Skeletal muscle tissue (tissue), 4 donors: ENCODE measurements around the gene SELENOH. TPM values are rescaled to one million over a fixed set of nuclear protein-coding genes. Genes with fewer than 3 reads are reported as not detected.
"Not testable (repeated sequence)": the region's sequence is repeated elsewhere in the genome, so short reads cannot be mapped to it uniquely, and the experiment has no call there.

Experiments
- H3K27ac ChIP-seq: one replicate; pipeline ENCODE4 v1.7.0; 2013; ENCODE audit warnings: mild to moderate bottlenecking, low read depth, low read length, inconsistent platforms
- H3K27me3 ChIP-seq, 3 donors: one replicate each; pipeline ENCODE4 v1.7.0; 2013; ENCODE audit warnings: low read length in 3 of 3; ENCODE audit not compliant: control insufficient read depth in 3 of 3, insufficient read depth in 3 of 3
- H3K36me3 ChIP-seq, 3 donors: one replicate each; pipeline ENCODE4 v1.7.0; 2013; ENCODE audit warnings: low read length in 3 of 3; ENCODE audit not compliant: control insufficient read depth in 3 of 3, insufficient read depth in 3 of 3
- H3K4me1 ChIP-seq, 3 donors: one replicate each; pipeline ENCODE4 v1.7.0; 2013; ENCODE audit warnings: low read length in 3 of 3, mild to moderate bottlenecking in 3 of 3; ENCODE audit not compliant: control insufficient read depth in 3 of 3, insufficient read depth in 3 of 3
- H3K4me3 ChIP-seq, 3 donors: one replicate each; pipeline ENCODE4 v1.7.0; 2013; ENCODE audit warnings: low read length in 3 of 3
- H3K9ac ChIP-seq, 3 donors: one replicate each; pipeline ENCODE4 v1.7.0; 2013; ENCODE audit warnings: low read length in 3 of 3, mild to moderate bottlenecking in 3 of 3, moderate library complexity in 2 of 3, low read depth in 1 of 3
- H3K9me3 ChIP-seq, 3 donors: one replicate each; pipeline ENCODE4 v1.7.0; 2013; ENCODE audit warnings: low read length in 3 of 3; ENCODE audit not compliant: control insufficient read depth in 3 of 3
- total RNA-seq: library from RNA; depleted of rRNA; stranded (reverse); fragments of >200 nt; gene quantifications from one replicate; pipeline ENCODE4 v1.2.3, GENCODE V29; 2014
- donor health status: Osteomylitis.

SELENOH gene
- total RNA-seq, 1 donor from 2014 or later = 61.1 TPM

GRCh38 chr11:57712256-57713150 is 28.8 kb upstream of the SELENOH start, which contains the start of gene TMX2:
TSS of gene TMX2 (plus strand) at chr11:57712593. CDS start at chr11:57712619, 26 bp downstream.
- Histone ChIP-seq H3K9ac (peak within 1 kb of the TSS; percentile 85 to 99 (median 94)), H3K4me3 (peak within 1 kb of the TSS; percentile 97 to 100 (median 98)), H3K27me3 (no peaks in the 10 kb centered on the region), H3K4me1 (peaks cover 25 to 34% (median 26%) of the 10 kb centered on the region in 3 donors), H3K27ac (peak within 1 kb of the TSS; percentile 84), H3K36me3 (no peaks in the 10 kb centered on the region), H3K9me3 (no peaks in the 10 kb centered on the region)

- no peaks in the 10 kb centered on the region for H3K27me3 ChIP-seq
- H3K9ac ChIP-seq = peak overlapping the region; percentile 82 to 99 (median 94)
- no peak overlapping the region for H3K27ac ChIP-seq
- peaks cover 0 to 2% (median 0%) of the 10 kb centered on the region in 3 donors for H3K36me3 ChIP-seq
- peaks cover 25 to 32% (median 26%) of the 10 kb centered on the region in 3 donors for H3K4me1 ChIP-seq
- no peaks in the 10 kb centered on the region for H3K9me3 ChIP-seq
- peak overlapping the region; percentile 97 to 100 (median 98) for H3K4me3 ChIP-seq
These were observed 27.5 kb upstream of the SELENOH start for GRCh38 chr11:57713835-57714234.

- peaks cover 14 to 18% (median 16%) of the 10 kb centered on the region in 3 donors for H3K4me1 ChIP-seq
- not testable (repeated sequence) for H3K9ac ChIP-seq, H3K27me3 ChIP-seq, H3K27ac ChIP-seq, H3K4me3 ChIP-seq, H3K36me3 ChIP-seq, H3K9me3 ChIP-seq
These were observed 24.6 kb upstream of the SELENOH start for GRCh38 chr11:57716726-57717125.

GRCh38 chr11:57727185-57727584 is 14.1 kb upstream of the SELENOH start:
- H3K27ac ChIP-seq = no peak overlapping the region
- no peaks in the 10 kb centered on the region for H3K9me3 ChIP-seq
- no peaks in the 10 kb centered on the region for H3K4me1 ChIP-seq
- no peaks in the 10 kb centered on the region for H3K27me3 ChIP-seq
- no peak overlapping the region for H3K4me3 ChIP-seq
- H3K36me3 ChIP-seq = no peaks in the 10 kb centered on the region
- no peak overlapping the region for H3K9ac ChIP-seq

- H3K27ac ChIP-seq = no peak overlapping the region
- H3K9ac ChIP-seq = no peak overlapping the region
- H3K9me3 ChIP-seq = no peaks in the 10 kb centered on the region
- H3K4me3 ChIP-seq = no peak overlapping the region
- no peaks in the 10 kb centered on the region for H3K4me1 ChIP-seq
- no peaks in the 10 kb centered on the region for H3K27me3 ChIP-seq
- H3K36me3 ChIP-seq = no peaks in the 10 kb centered on the region
These were observed 12.5 kb upstream of the SELENOH start for GRCh38 chr11:57728829-57729228.

GRCh38 chr11:57729479-57729878 is 11.8 kb upstream of the SELENOH start:
- H3K27me3 ChIP-seq = no peaks in the 10 kb centered on the region

GRCh38 chr11:57732661-57733060 is 8.6 kb upstream of the SELENOH start:
- no peaks in the 10 kb centered on the region for H3K27me3 ChIP-seq
- H3K4me1 ChIP-seq = no peaks in the 10 kb centered on the region
- peaks cover 0 to 2% (median 0%) of the 10 kb centered on the region in 3 donors for H3K36me3 ChIP-seq
- H3K9ac ChIP-seq = no peak overlapping the region
- H3K27ac ChIP-seq = no peak overlapping the region
- H3K4me3 ChIP-seq = no peak overlapping the region
- no peaks in the 10 kb centered on the region for H3K9me3 ChIP-seq

More at GRCh38 chr11:57729479-57729878, 11.8 kb upstream of the SELENOH start:
- H3K36me3 ChIP-seq = no peaks in the 10 kb centered on the region
- no peak overlapping the region for H3K27ac ChIP-seq
- H3K4me1 ChIP-seq = no peaks in the 10 kb centered on the region
- no peak overlapping the region for H3K4me3 ChIP-seq
- H3K9ac ChIP-seq = no peak overlapping the region
- no peaks in the 10 kb centered on the region for H3K9me3 ChIP-seq

GRCh38 chr11:57735619-57736298 is 5.5 kb upstream of the SELENOH start:
- H3K36me3 ChIP-seq = peaks cover 11 to 22% (median 12%) of the 10 kb centered on the region in 3 donors
- peaks cover 0 to 4% (median 0%) of the 10 kb centered on the region in 3 donors for H3K4me1 ChIP-seq

GRCh38 chr11:57742087-57742452 is 779 bp downstream of the SELENOH start:
- H3K27ac ChIP-seq = peak overlapping the region; percentile 94
- peak overlapping the region; percentile 97 to 99 (median 97) for H3K9ac ChIP-seq
- H3K4me3 ChIP-seq = peak overlapping the region; percentile 88 to 96 (median 95)
- H3K36me3 ChIP-seq = peaks cover 39 to 50% (median 43%) of the 10 kb centered on the region in 3 donors
- no peaks in the 10 kb centered on the region for H3K9me3 ChIP-seq
- H3K4me1 ChIP-seq = peaks cover 9 to 20% (median 14%) of the 10 kb centered on the region in 3 donors
- no peaks in the 10 kb centered on the region for H3K27me3 ChIP-seq

More at GRCh38 chr11:57735619-57736298, 5.5 kb upstream of the SELENOH start:
- Histone ChIP-seq H3K9me3 (no peaks in the 10 kb centered on the region), H3K27ac (no peak overlapping the region), H3K27me3 (no peaks in the 10 kb centered on the region), H3K9ac (no peak overlapping the region), H3K4me3 (no peak overlapping the region)

- no peak overlapping the region for H3K9ac ChIP-seq
- H3K4me1 ChIP-seq = peaks cover 9 to 20% (median 14%) of the 10 kb centered on the region in 3 donors
- no peaks in the 10 kb centered on the region for H3K9me3 ChIP-seq
- H3K27ac ChIP-seq = no peak overlapping the region
- H3K27me3 ChIP-seq = no peaks in the 10 kb centered on the region
- H3K4me3 ChIP-seq = no peak overlapping the region
- H3K36me3 ChIP-seq = peaks cover 30 to 32% (median 32%) of the 10 kb centered on the region in 3 donors
These were observed 3.1 kb downstream of the SELENOH start for GRCh38 chr11:57744357-57744756.
